ENCODE results near the gene TNFRSF8.

DNA sequence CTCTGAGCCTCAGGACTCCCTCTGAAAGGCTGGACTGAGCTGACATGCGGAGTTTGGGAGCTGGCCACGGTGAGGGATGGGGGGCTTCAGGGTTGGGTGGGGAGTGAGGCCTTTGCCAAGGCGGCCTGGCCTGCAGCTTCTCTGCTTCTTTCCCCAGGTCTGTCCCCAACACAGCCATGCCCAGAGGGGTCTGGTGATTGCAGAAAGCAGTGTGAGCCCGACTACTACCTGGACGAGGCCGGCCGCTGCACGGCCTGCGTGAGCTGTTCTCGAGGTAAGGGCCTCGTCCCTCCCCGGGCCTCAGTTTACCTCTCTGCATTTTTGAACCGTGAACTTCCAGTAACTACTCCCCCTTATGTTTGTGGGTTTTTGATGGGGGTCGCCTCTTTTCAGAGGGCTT lies 48.6 kb downstream of the TNFRSF8 start:
- TF ChIP-seq GABPA (IDR thresholded peaks at IDR 0.05; ENCODE audit: low read depth) (no peak), MEF2A (IDR thresholded peaks at IDR 0.05; ENCODE audit: borderline replicate concordance, low read depth) (no peak), POLR2AphosphoS5 (IDR thresholded peaks at IDR 0.05; ENCODE audit: low read depth, low read length) (no peak), NFIC (IDR thresholded peaks at IDR 0.05; ENCODE audit: borderline replicate concordance) (no peak), JUND (IDR thresholded peaks at IDR 0.05) (no peak), YY1 (IDR thresholded peaks at IDR 0.05; ENCODE audit: low read depth) (no peak), FOXJ3 (CRISPR knock-in tag; IDR thresholded peaks at IDR 0.05) (no peak), CHD2 (IDR thresholded peaks at IDR 0.05; ENCODE audit: low read length, partially characterized antibody) (no peak), SMC3 (IDR thresholded peaks at IDR 0.05; ENCODE audit: low read depth, low read length) (no peak)
- TF ChIP-seq, protein P1, sequence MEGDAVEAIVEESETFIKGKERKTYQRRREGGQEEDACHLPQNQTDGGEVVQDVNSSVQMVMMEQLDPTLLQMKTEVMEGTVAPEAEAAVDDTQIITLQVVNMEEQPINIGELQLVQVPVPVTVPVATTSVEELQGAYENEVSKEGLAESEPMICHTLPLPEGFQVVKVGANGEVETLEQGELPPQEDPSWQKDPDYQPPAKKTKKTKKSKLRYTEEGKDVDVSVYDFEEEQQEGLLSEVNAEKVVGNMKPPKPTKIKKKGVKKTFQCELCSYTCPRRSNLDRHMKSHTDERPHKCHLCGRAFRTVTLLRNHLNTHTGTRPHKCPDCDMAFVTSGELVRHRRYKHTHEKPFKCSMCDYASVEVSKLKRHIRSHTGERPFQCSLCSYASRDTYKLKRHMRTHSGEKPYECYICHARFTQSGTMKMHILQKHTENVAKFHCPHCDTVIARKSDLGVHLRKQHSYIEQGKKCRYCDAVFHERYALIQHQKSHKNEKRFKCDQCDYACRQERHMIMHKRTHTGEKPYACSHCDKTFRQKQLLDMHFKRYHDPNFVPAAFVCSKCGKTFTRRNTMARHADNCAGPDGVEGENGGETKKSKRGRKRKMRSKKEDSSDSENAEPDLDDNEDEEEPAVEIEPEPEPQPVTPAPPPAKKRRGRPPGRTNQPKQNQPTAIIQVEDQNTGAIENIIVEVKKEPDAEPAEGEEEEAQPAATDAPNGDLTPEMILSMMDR (IDR thresholded peaks at IDR 0.05): no peak
